OCI-LY7 (cell line): ENCODE data around the gene PYGL. TPM values are rescaled to one million over a fixed set of nuclear protein-coding genes. Genes with fewer than 3 reads are reported as not detected.

Source experiments
- BruUV-seq: library from RNA; stranded (reverse); fragments of 400-500 nt; replicated peaks from 2 replicates; lab custom pipeline; 2021; lab: Mats Ljungman, UMichigan
- CTCF ChIA-PET: fragments of 300-600 bp; sonication (Branson Sonifier 250); formaldehyde crosslinking; loops from one replicate; lab custom pipeline; 2022; ENCODE audit warnings: antibody characterized with exemption; ENCODE audit not compliant: unreplicated experiment; lab: Charles Lee
- POLR2A ChIA-PET: fragments of 300-600 bp; sonication (Branson Sonifier 250); formaldehyde crosslinking; loops from one replicate; lab custom pipeline; 2022; ENCODE audit warnings: antibody characterized with exemption; lab: Charles Lee
- DNase-seq: peaks from one replicate; pipeline ENCODE4 v3.0.0-alpha.2; 2015; ENCODE audit warnings: low spot score
- H2AFZ ChIP-seq: fragments of 200-600 bp; sonication (generic), shearing (Covaris generic); 2 replicates; pipeline ENCODE4 v1.6.1; 2014; ENCODE audit warnings: mild to moderate bottlenecking, antibody characterized with exemption, low read length, moderate library complexity
- H3K27ac ChIP-seq: fragments of 200-600 bp; sonication (generic); 2 replicates; pipeline ENCODE4 v1.5.1; 2014; ENCODE audit warnings: mixed run types, low read depth, mild to moderate bottlenecking, moderate library complexity, low read length, inconsistent platforms; ENCODE audit not compliant: poor library complexity, severe bottlenecking
- H3K36me3 ChIP-seq: fragments of 200-600 bp; sonication (generic); 2 replicates; pipeline ENCODE4 v1.6.1; 2014; ENCODE audit warnings: mild to moderate bottlenecking, antibody characterized with exemption, low read length, moderate library complexity, mixed read lengths; ENCODE audit not compliant: insufficient read depth
- H3K4me1 ChIP-seq: fragments of 200-600 bp; sonication (generic); 2 replicates; pipeline ENCODE4 v1.5.1; 2014; ENCODE audit warnings: mild to moderate bottlenecking, low read length; ENCODE audit not compliant: insufficient read depth, poor library complexity, severe bottlenecking
- H3K4me2 ChIP-seq: fragments of 200-600 bp; sonication (generic); 2 replicates; pipeline ENCODE4 v1.6.1; 2014; ENCODE audit warnings: mild to moderate bottlenecking, low read length
- H3K4me3 ChIP-seq: fragments of 200-600 bp; sonication (generic); 2 replicates; pipeline ENCODE4 v1.5.1; 2014; ENCODE audit warnings: mild to moderate bottlenecking, low read depth, low read length; ENCODE audit not compliant: poor library complexity, severe bottlenecking
- H3K79me2 ChIP-seq: fragments of 200-600 bp; sonication (generic); 2 replicates; pipeline ENCODE4 v1.6.1; 2016; ENCODE audit warnings: low read depth, mild to moderate bottlenecking, low read length, moderate library complexity, mixed read lengths; ENCODE audit not compliant: insufficient read depth
- H3K9me2 ChIP-seq: fragments of 200-600 bp; sonication (generic); 2 replicates; pipeline ENCODE4 v1.6.1; 2016; ENCODE audit warnings: mild to moderate bottlenecking, low read length, mixed read lengths; ENCODE audit not compliant: insufficient read depth
- H3K9me3 ChIP-seq: fragments of 200-600 bp; sonication (generic); 2 replicates; pipeline ENCODE4 v1.6.1; 2014; ENCODE audit warnings: mild to moderate bottlenecking, mixed run types, low read length, mixed read lengths
- H4K20me1 ChIP-seq: fragments of 200-600 bp; sonication (generic); 2 replicates; pipeline ENCODE4 v1.6.1; 2014; ENCODE audit warnings: mild to moderate bottlenecking, antibody characterized with exemption, low read length, moderate library complexity, mixed read lengths; ENCODE audit not compliant: insufficient read depth
- CTCF ChIP-seq: fragments of 200-600 bp; sonication (generic); conservative IDR thresholded peaks from 2 replicates; pipeline ENCODE4 v1.5.1; 2014; ENCODE audit warnings: mild to moderate bottlenecking, antibody characterized with exemption, low read length, moderate library complexity, mixed read lengths
- EZH2phosphoT487 ChIP-seq: fragments of 200-600 bp; sonication (generic); IDR thresholded peaks from 2 replicates; pipeline ENCODE4 v1.6.1; 2018; ENCODE audit warnings: low read depth, borderline replicate concordance, mild to moderate bottlenecking, mixed run types, antibody characterized with exemption, low read length, moderate library complexity, mixed read lengths
- intact Hi-C: fragments of 100-400 bp; cut with micrococcal nuclease; formaldehyde crosslinking; loops from one replicate; pipeline ENCODE4 v1.10.0; 2022; ENCODE audit not compliant: unreplicated experiment
- total RNA-seq, 2 experiments: library from RNA; depleted of rRNA in 1 of 2; stranded (reverse); fragments of >200 nt in 1 of 2; shearing (Covaris generic) in 1 of 2; gene quantifications; 2 replicates each; pipeline ENCODE4 v1.2.3, GENCODE V29; 2014 to 2022

Gene PYGL
- total RNA-seq, 2 experiments from 2014 or later = 2.8 to 3.3 TPM

GRCh38 chr14:50932156-50932555 is 12.1 kb downstream of the PYGL start:
- H3K4me2 ChIP-seq = no peak overlapping the region
- H3K4me1 ChIP-seq = no peaks in the 10 kb centered on the region
- no peak for DNase-seq
- no peaks in the 10 kb centered on the region for H3K9me2 ChIP-seq
- no peaks in the 10 kb centered on the region for H3K79me2 ChIP-seq
- ChIA-PET POLR2A (interaction anchor here (0.6 kb wide), 1 partner anchor 191 kb away, joined by 3 read pairs; no protein-coding TSS in a partner anchor), CTCF (interaction anchor here (0.6 kb wide), 1 partner anchor 337 kb away, joined by 5 read pairs; no protein-coding TSS in a partner anchor)
- TF ChIP-seq EZH2phosphoT487 (no peak), CTCF (no peak)
- no peak overlapping the region for H3K27ac ChIP-seq
- no peak overlapping the region for H2AFZ ChIP-seq
- H4K20me1 ChIP-seq = no peaks in the 10 kb centered on the region
- H3K4me3 ChIP-seq = no peak overlapping the region
- H3K36me3 ChIP-seq = no peaks in the 10 kb centered on the region
- H3K9me3 ChIP-seq = no peaks in the 10 kb centered on the region
- intact Hi-C loops = no loop called here
- no TSS peak for BruUV-seq

- no peak for DNase-seq
- ChIA-PET POLR2A (no interaction called here), CTCF (no interaction called here)
- no peak overlapping the region for H3K4me3 ChIP-seq
- TF ChIP-seq EZH2phosphoT487 = no peak
- TF ChIP-seq CTCF = no peak
- BruUV-seq = no TSS peak
- no peaks in the 10 kb centered on the region for H4K20me1 ChIP-seq
- no peaks in the 10 kb centered on the region for H3K36me3 ChIP-seq
- no peaks in the 10 kb centered on the region for H3K9me3 ChIP-seq
- H2AFZ ChIP-seq = no peak overlapping the region
- no peaks in the 10 kb centered on the region for H3K9me2 ChIP-seq
- H3K79me2 ChIP-seq = no peaks in the 10 kb centered on the region
- H3K27ac ChIP-seq = no peak overlapping the region
- H3K4me2 ChIP-seq = no peak overlapping the region
- intact Hi-C loops = no loop called here
- no peaks in the 10 kb centered on the region for H3K4me1 ChIP-seq
Observed at GRCh38 chr14:50931559-50931958, 12.7 kb downstream of the PYGL start.

GRCh38 chr14:50929506-50929905 is 14.8 kb downstream of the PYGL start:
- Histone ChIP-seq H4K20me1 (no peaks in the 10 kb centered on the region), H3K4me2 (no peak overlapping the region), H3K9me2 (no peaks in the 10 kb centered on the region), H3K27ac (no peak overlapping the region), H3K9me3 (no peaks in the 10 kb centered on the region), H3K4me1 (no peaks in the 10 kb centered on the region), H3K79me2 (no peaks in the 10 kb centered on the region), H2AFZ (no peak overlapping the region), H3K36me3 (no peaks in the 10 kb centered on the region), H3K4me3 (no peak overlapping the region)
- intact Hi-C loops = no loop called here
- no peak for TF ChIP-seq CTCF
- no peak for TF ChIP-seq EZH2phosphoT487
- BruUV-seq = no TSS peak
- ChIA-PET CTCF (interaction anchor here (1.0 kb wide), 1 partner anchor 15 kb away, joined by 3 read pairs; no protein-coding TSS in a partner anchor), POLR2A (interaction anchor here (1.0 to 1.2 kb wide), 2 partner anchors 25 to 42 kb away, joined by 3 read pairs; no protein-coding TSS in a partner anchor)
- DNase-seq = no peak
